HCT116 (cell line): ENCODE measurements around the gene CPNE4. TPM values are rescaled to one million over a fixed set of nuclear protein-coding genes. Genes with fewer than 3 reads are reported as not detected.

Experiments
- ATAC-seq: fragments of 200-7000 bp; cut with Tn5 transposase; 2 replicates; pipeline ENCODE4 v1.9.1; 2020; ENCODE audit warnings: mild to moderate bottlenecking, moderate library complexity
- BruUV-seq: library from RNA; stranded (reverse); fragments of 400-500 nt; replicated peaks from 2 replicates; lab custom pipeline; 2021; lab: Mats Ljungman, UMichigan
- CTCF ChIA-PET: fragments of 300-600 bp; sonication (Branson Sonifier 250); formaldehyde crosslinking; loops from one replicate; lab custom pipeline; 2021; ENCODE audit warnings: antibody characterized with exemption; lab: Charles Lee
- POLR2A ChIA-PET: fragments of 300-600, 350-600 bp; sonication (Branson Sonifier 250); formaldehyde crosslinking; loops from one replicate; lab custom pipeline; 2021; ENCODE audit warnings: antibody characterized with exemption; lab: Charles Lee
- RAD21 ChIA-PET, 2 experiments: fragments of 300-600 bp; sonication (Branson Sonifier 250); formaldehyde crosslinking; loops; one replicate each; lab custom pipeline; 2023; ENCODE audit warnings: low total read pairs in 2 of 2; ENCODE audit not compliant: uncharacterized antibody in 2 of 2, unreplicated experiment in 2 of 2, low non-redundant PET in 1 of 2; lab: Charles Lee
- DNase-seq: peaks from one replicate; pipeline ENCODE4 v3.0.0-alpha.2; 2010; ENCODE audit warnings: low read depth, low spot score
- H2AFZ ChIP-seq: fragments of 200-600 bp; shearing (Covaris generic), sonication (generic); 2 replicates; pipeline ENCODE4 v1.6.1; 2017; ENCODE audit warnings: low read depth, mixed run types, mixed read lengths, antibody characterized with exemption, low read length; ENCODE audit not compliant: poor library complexity, severe bottlenecking
- H3K27ac ChIP-seq: 2 replicates; pipeline ENCODE4 v1.5.1; 2012; ENCODE audit warnings: low read depth, low read length
- H3K27me3 ChIP-seq: fragments of 200-600 bp; sonication (generic); 2 replicates; pipeline ENCODE4 v1.6.1; 2016; ENCODE audit warnings: mixed run types, low read length, mixed read lengths; ENCODE audit not compliant: insufficient read depth
- H3K36me3 ChIP-seq, 2 experiments: fragments of 200-500 bp in 1 of 2; fragments of 200-600 bp in 1 of 2; sonication (Bioruptor generic) in 1 of 2; sonication (generic) in 1 of 2; 2 replicates each; pipeline versions ENCODE4 v1.5.1 to v1.6.1; 2014 to 2016; ENCODE audit warnings: low read length in 2 of 2, inconsistent platforms in 1 of 2, mixed read lengths in 1 of 2, mixed run types in 1 of 2; ENCODE audit not compliant: insufficient read depth in 2 of 2, control insufficient read depth in 1 of 2
- H3K4me1 ChIP-seq, 2 experiments: fragments of 200-600 bp in 1 of 2; sonication (generic) in 1 of 2; 2 replicates each; pipeline versions ENCODE4 v1.5.1 to v1.6.1; 2012 to 2017; ENCODE audit warnings: low read length in 2 of 2, inconsistent platforms in 1 of 2, mild to moderate bottlenecking in 1 of 2, mixed read lengths in 1 of 2, mixed run types in 1 of 2, moderate library complexity in 1 of 2; ENCODE audit not compliant: insufficient read depth in 2 of 2, control insufficient read depth in 1 of 2
- H3K4me2 ChIP-seq: fragments of 200-600 bp; sonication (generic); 2 replicates; pipeline ENCODE4 v1.6.1; 2017; ENCODE audit warnings: mixed run types, low read length, mixed read lengths
- H3K4me3 ChIP-seq, 2 experiments: fragments of 200-600 bp in 1 of 2; sonication (generic) in 1 of 2; replicated peaks in 1 of 2; 2 replicates each; pipeline ENCODE4 v1.5.1; 2011 to 2016; ENCODE audit warnings: low read length in 2 of 2, control low read depth in 1 of 2, low read depth in 1 of 2, mild to moderate bottlenecking in 1 of 2, mixed read lengths in 1 of 2, mixed run types in 1 of 2
- H3K79me2 ChIP-seq: fragments of 200-600 bp; sonication (generic); 2 replicates; pipeline ENCODE4 v1.6.1; 2017; ENCODE audit warnings: mild to moderate bottlenecking, mixed run types, low read length, moderate library complexity, mixed read lengths; ENCODE audit not compliant: insufficient read depth
- H3K9ac ChIP-seq: fragments of 200-600 bp; sonication (generic); 2 replicates; pipeline ENCODE4 v1.6.1; 2016; ENCODE audit warnings: low read length, mixed read lengths
- H3K9me2 ChIP-seq: fragments of 200-600 bp; sonication (generic), shearing (Covaris generic); 2 replicates; pipeline ENCODE4 v1.6.1; 2017; ENCODE audit warnings: mixed run types, mild to moderate bottlenecking, moderate library complexity; ENCODE audit not compliant: insufficient read depth
- H3K9me3 ChIP-seq, 2 experiments: fragments of 200-500 bp in 1 of 2; fragments of 200-600 bp in 1 of 2; sonication (Bioruptor generic) in 1 of 2; sonication (generic) in 1 of 2; 2 replicates each; pipeline ENCODE4 v1.6.1; 2014 to 2017; ENCODE audit warnings: low read length in 2 of 2, mixed read lengths in 2 of 2, inconsistent platforms in 1 of 2, low read depth in 1 of 2, mild to moderate bottlenecking in 1 of 2, mixed run types in 1 of 2, moderate library complexity in 1 of 2; ENCODE audit not compliant: control insufficient read depth in 1 of 2, insufficient read depth in 1 of 2
- H4K20me1 ChIP-seq: fragments of 200-600 bp; sonication (generic), shearing (Covaris generic); 2 replicates; pipeline ENCODE4 v1.6.1; 2017; ENCODE audit warnings: mixed run types, mild to moderate bottlenecking, moderate library complexity; ENCODE audit not compliant: insufficient read depth
- ATF3 ChIP-seq: IDR thresholded peaks from 2 replicates; pipeline ENCODE4 v1.6.1; 2012
- CBX3 ChIP-seq: IDR thresholded peaks from 2 replicates; pipeline ENCODE4 v1.6.1; 2012; ENCODE audit warnings: low read depth
- CEBPB ChIP-seq: IDR thresholded peaks from 2 replicates; pipeline ENCODE4 v1.6.1; 2012; ENCODE audit warnings: low read depth
- EGR1 ChIP-seq: IDR thresholded peaks from 2 replicates; pipeline ENCODE4 v1.6.1; 2012; ENCODE audit warnings: low read depth
- ELF1 ChIP-seq: IDR thresholded peaks from 2 replicates; pipeline ENCODE4 v1.6.1; 2012; ENCODE audit warnings: low read depth, borderline replicate concordance
- EZH2phosphoT487 ChIP-seq: fragments of 200-600 bp; IDR thresholded peaks from 2 replicates; pipeline ENCODE4 v1.6.1; 2018; ENCODE audit warnings: antibody characterized with exemption, borderline replicate concordance
- FOSL1 ChIP-seq: IDR thresholded peaks from 2 replicates; pipeline ENCODE4 v1.6.1; 2012; ENCODE audit warnings: low read depth
- POLR2A ChIP-seq: IDR thresholded peaks from 2 replicates; pipeline ENCODE4 v1.7.0; 2011; ENCODE audit warnings: borderline replicate concordance; ENCODE audit not compliant: insufficient read depth, insufficient read length; ENCODE audit errors: extremely low read depth
- POLR2AphosphoS5 ChIP-seq: IDR thresholded peaks from 2 replicates; pipeline ENCODE4 v1.6.1; 2011; ENCODE audit warnings: mild to moderate bottlenecking, low read depth, low read length, moderate library complexity
- RAD21 ChIP-seq: IDR thresholded peaks from 2 replicates; pipeline ENCODE4 v1.6.1; 2012; ENCODE audit warnings: low read depth, mild to moderate bottlenecking
- SIN3A ChIP-seq: IDR thresholded peaks from 2 replicates; pipeline ENCODE4 v1.6.1; 2012; ENCODE audit warnings: low read depth
- SP1 ChIP-seq: IDR thresholded peaks from 2 replicates; pipeline ENCODE4 v1.6.1; 2012; ENCODE audit warnings: low read depth
- SRF ChIP-seq: IDR thresholded peaks from 2 replicates; pipeline ENCODE4 v1.6.1; 2012; ENCODE audit warnings: low read depth
- TCF7L2 ChIP-seq: IDR thresholded peaks from 2 replicates; pipeline ENCODE4 v1.7.0; 2011; ENCODE audit warnings: borderline replicate concordance, inconsistent platforms; ENCODE audit not compliant: insufficient read depth, insufficient read length; ENCODE audit errors: extremely low read depth
- YY1 ChIP-seq: IDR thresholded peaks from 2 replicates; pipeline ENCODE4 v1.6.1; 2011; ENCODE audit warnings: low read length, low read depth, moderate library complexity, mild to moderate bottlenecking; ENCODE audit not compliant: insufficient replicate concordance; ENCODE audit errors: extremely low read depth
- intact Hi-C: fragments of 100-400 bp; cut with micrococcal nuclease; formaldehyde crosslinking; loops from 2 replicates; pipeline ENCODE4 v1.10.0; 2022
- total RNA-seq: library from RNA; stranded (reverse); gene quantifications from one replicate; pipeline ENCODE4 v1.2.1, GENCODE V29; 2021; ENCODE audit not compliant: unreplicated experiment
- TF ChIP-seq, protein P1 (sequence below): IDR thresholded peaks from 2 replicates; pipeline ENCODE4 v1.6.1; 2012; ENCODE audit warnings: low read depth
- TF ChIP-seq, protein P2 (sequence below), 3 experiments: fragments of 200-600 bp in 1 of 3; sonication (generic) in 1 of 3; IDR thresholded peaks in 2 of 3; conservative IDR thresholded peaks in 1 of 3; 2 replicates each; pipeline ENCODE4 v1.5.1; 2012 to 2017; ENCODE audit warnings: low read depth in 2 of 3, low read length in 2 of 3, antibody characterized with exemption in 1 of 3, borderline replicate concordance in 1 of 3, control low read depth in 1 of 3, mild to moderate bottlenecking in 1 of 3, mixed read lengths in 1 of 3, mixed run types in 1 of 3, moderate library complexity in 1 of 3; ENCODE audit not compliant: insufficient read depth in 1 of 3
- TF ChIP-seq, protein P3 (sequence below): IDR thresholded peaks from 2 replicates; pipeline ENCODE4 v1.6.1; 2012
- TF ChIP-seq, protein P4 (sequence below): IDR thresholded peaks from 2 replicates; pipeline ENCODE4 v1.6.1; 2011; ENCODE audit warnings: mild to moderate bottlenecking, low read length, moderate library complexity; ENCODE audit not compliant: insufficient replicate concordance; ENCODE audit errors: extremely low read depth

Gene CPNE4
- total RNA-seq, 1 experiment from 2014 or later, result not detected

DNA sequence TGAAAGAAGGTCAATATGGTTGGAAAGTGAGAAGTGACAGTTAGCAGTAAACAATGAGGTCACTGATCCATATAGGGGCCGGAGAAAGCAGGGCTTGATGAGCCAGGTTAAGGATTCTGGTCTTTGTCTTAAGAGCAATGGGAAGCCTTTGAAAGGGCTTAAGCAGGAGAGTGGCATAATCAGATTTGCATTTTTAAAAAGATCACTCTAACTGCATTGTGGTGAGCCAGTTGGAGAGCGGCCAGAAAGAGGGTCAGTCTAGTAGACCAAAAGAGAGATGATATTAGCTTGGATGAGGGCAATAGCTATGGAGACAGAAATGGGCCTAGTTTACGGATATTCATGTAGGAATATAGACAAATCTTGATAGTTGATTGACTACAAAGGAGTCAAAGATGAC, 46.6 kb downstream of the CPNE4 start:
- no TSS peak for BruUV-seq
- CTCF ChIA-PET, result no interaction called here

More for the DNA sequence above, 46.6 kb downstream of the CPNE4 start:
- H3K27me3 ChIP-seq, result no peaks in the 10 kb centered on the region
- no peak for DNase-seq
- no peak overlapping the region for H2AFZ ChIP-seq
- H3K36me3 ChIP-seq, result no peaks in the 10 kb centered on the region
- H3K4me3 ChIP-seq, result no peak overlapping the region
- no peaks in the 10 kb centered on the region for H3K79me2 ChIP-seq
- no peaks in the 10 kb centered on the region for H3K9me3 ChIP-seq
- H3K9me2 ChIP-seq, result no peaks in the 10 kb centered on the region
- intact Hi-C loops, result loop anchor here (2.0 kb wide), 1 partner anchor 73 kb away; no protein-coding TSS in a partner anchor
- ChIA-PET RAD21 (no interaction called here), POLR2A (no interaction called here)
- no peak overlapping the region for H3K9ac ChIP-seq
- ATAC-seq, result no peak
- no peak overlapping the region for H3K27ac ChIP-seq
- no peak for TF ChIP-seq SRF
- TF ChIP-seq, protein P1, sequence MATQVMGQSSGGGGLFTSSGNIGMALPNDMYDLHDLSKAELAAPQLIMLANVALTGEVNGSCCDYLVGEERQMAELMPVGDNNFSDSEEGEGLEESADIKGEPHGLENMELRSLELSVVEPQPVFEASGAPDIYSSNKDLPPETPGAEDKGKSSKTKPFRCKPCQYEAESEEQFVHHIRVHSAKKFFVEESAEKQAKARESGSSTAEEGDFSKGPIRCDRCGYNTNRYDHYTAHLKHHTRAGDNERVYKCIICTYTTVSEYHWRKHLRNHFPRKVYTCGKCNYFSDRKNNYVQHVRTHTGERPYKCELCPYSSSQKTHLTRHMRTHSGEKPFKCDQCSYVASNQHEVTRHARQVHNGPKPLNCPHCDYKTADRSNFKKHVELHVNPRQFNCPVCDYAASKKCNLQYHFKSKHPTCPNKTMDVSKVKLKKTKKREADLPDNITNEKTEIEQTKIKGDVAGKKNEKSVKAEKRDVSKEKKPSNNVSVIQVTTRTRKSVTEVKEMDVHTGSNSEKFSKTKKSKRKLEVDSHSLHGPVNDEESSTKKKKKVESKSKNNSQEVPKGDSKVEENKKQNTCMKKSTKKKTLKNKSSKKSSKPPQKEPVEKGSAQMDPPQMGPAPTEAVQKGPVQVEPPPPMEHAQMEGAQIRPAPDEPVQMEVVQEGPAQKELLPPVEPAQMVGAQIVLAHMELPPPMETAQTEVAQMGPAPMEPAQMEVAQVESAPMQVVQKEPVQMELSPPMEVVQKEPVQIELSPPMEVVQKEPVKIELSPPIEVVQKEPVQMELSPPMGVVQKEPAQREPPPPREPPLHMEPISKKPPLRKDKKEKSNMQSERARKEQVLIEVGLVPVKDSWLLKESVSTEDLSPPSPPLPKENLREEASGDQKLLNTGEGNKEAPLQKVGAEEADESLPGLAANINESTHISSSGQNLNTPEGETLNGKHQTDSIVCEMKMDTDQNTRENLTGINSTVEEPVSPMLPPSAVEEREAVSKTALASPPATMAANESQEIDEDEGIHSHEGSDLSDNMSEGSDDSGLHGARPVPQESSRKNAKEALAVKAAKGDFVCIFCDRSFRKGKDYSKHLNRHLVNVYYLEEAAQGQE, result no peak
- TF ChIP-seq EGR1, result no peak
- no peak for TF ChIP-seq CBX3
- TF ChIP-seq ELF1, result no peak
- TF ChIP-seq ATF3, result no peak
- no peak for TF ChIP-seq RAD21
- no peak for TF ChIP-seq SIN3A
- TF ChIP-seq, protein P2, sequence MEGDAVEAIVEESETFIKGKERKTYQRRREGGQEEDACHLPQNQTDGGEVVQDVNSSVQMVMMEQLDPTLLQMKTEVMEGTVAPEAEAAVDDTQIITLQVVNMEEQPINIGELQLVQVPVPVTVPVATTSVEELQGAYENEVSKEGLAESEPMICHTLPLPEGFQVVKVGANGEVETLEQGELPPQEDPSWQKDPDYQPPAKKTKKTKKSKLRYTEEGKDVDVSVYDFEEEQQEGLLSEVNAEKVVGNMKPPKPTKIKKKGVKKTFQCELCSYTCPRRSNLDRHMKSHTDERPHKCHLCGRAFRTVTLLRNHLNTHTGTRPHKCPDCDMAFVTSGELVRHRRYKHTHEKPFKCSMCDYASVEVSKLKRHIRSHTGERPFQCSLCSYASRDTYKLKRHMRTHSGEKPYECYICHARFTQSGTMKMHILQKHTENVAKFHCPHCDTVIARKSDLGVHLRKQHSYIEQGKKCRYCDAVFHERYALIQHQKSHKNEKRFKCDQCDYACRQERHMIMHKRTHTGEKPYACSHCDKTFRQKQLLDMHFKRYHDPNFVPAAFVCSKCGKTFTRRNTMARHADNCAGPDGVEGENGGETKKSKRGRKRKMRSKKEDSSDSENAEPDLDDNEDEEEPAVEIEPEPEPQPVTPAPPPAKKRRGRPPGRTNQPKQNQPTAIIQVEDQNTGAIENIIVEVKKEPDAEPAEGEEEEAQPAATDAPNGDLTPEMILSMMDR (IDR thresholded peaks at IDR 0.05 in 2 of 3, conservative IDR thresholded peaks at IDR 0.05 in 1 of 3; ENCODE audit: borderline replicate concordance in 1 of 3, insufficient read depth in 1 of 3, low read depth in 2 of 3, low read length in 2 of 3), result no peak
- no peak for TF ChIP-seq YY1
- TF ChIP-seq EZH2phosphoT487, result no peak
- TF ChIP-seq TCF7L2, result no peak
- no peak for TF ChIP-seq POLR2A
- TF ChIP-seq, protein P3, sequence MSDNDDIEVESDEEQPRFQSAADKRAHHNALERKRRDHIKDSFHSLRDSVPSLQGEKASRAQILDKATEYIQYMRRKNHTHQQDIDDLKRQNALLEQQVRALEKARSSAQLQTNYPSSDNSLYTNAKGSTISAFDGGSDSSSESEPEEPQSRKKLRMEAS, result no peak
- no peak for TF ChIP-seq POLR2AphosphoS5
- no peak for TF ChIP-seq CEBPB
- TF ChIP-seq FOSL1, result no peak
- TF ChIP-seq, protein P4, sequence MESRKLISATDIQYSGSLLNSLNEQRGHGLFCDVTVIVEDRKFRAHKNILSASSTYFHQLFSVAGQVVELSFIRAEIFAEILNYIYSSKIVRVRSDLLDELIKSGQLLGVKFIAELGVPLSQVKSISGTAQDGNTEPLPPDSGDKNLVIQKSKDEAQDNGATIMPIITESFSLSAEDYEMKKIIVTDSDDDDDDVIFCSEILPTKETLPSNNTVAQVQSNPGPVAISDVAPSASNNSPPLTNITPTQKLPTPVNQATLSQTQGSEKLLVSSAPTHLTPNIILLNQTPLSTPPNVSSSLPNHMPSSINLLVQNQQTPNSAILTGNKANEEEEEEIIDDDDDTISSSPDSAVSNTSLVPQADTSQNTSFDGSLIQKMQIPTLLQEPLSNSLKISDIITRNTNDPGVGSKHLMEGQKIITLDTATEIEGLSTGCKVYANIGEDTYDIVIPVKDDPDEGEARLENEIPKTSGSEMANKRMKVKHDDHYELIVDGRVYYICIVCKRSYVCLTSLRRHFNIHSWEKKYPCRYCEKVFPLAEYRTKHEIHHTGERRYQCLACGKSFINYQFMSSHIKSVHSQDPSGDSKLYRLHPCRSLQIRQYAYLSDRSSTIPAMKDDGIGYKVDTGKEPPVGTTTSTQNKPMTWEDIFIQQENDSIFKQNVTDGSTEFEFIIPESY, result no peak
- TF ChIP-seq SP1, result no peak
- no peaks in the 10 kb centered on the region for H4K20me1 ChIP-seq
- no peak overlapping the region for H3K4me2 ChIP-seq
- no peaks in the 10 kb centered on the region for H3K4me1 ChIP-seq
